ENCODE data around the gene RNF145. TPM values are rescaled to one million over a fixed set of nuclear protein-coding genes. Genes with fewer than 3 reads are reported as not detected.

The RNF145 gene
- total RNA-seq, 1 experiment from 2014 or later, result 13.7 TPM

GRCh38 chr5:159211729-159212174, 2.4 kb upstream of the RNF145 start:
- intact Hi-C loops (cut with micrococcal nuclease), result no loop called here
- CTCF ChIA-PET, result no interaction called here
- H3K27ac ChIP-seq (ENCODE audit: low read length), result no peak overlapping the region

GRCh38 chr5:159210846-159211245, 1.5 kb upstream of the RNF145 start:
- TF ChIP-seq EZH2 (IDR thresholded peaks at IDR 0.05; ENCODE audit: low read length, unreplicated experiment) (no peak), CTCF (conservative IDR thresholded peaks at IDR 0.05; ENCODE audit: low read depth, low read length) (no peak), EZH2phosphoT487 (IDR thresholded peaks at IDR 0.05; ENCODE audit: borderline replicate concordance, low read length) (no peak)
- Histone ChIP-seq H3F3A (ENCODE audit: low read length, unreplicated experiment) (no peaks in the 10 kb centered on the region), H4K20me1 (ENCODE audit: low read length) (peaks cover 10% of the 10 kb centered on the region; the same call in 1 of the 2 replicates), H3K4me2 (ENCODE audit: low read length) (peak overlapping the region; percentile 91), H3K9me2 (replicated peaks; ENCODE audit: low read length) (no peaks in the 10 kb centered on the region), H3K4me3 (ENCODE audit: low read length) (peak overlapping the region; percentile 69; the same call in 1 of the 2 replicates), H2AFZ (ENCODE audit: low read length) (no peak overlapping the region), H3K79me2 (ENCODE audit: low read length) (peaks cover 30% of the 10 kb centered on the region), H3K9ac (ENCODE audit: low read length) (no peak overlapping the region), H3K36me3 (ENCODE audit: low read depth, low read length) (no peaks in the 10 kb centered on the region), H3K27ac (ENCODE audit: low read length) (peak overlapping the region; percentile 84; the same call in 1 of the 2 replicates), H3K27me3 (ENCODE audit: low read length) (no peaks in the 10 kb centered on the region), H3K4me1 (ENCODE audit: insufficient read depth, low read length) (peaks cover 23% of the 10 kb centered on the region), H3K9me3 (ENCODE audit: low read length) (no peaks in the 10 kb centered on the region)
- DNase-seq (no peak), ATAC-seq (no peak)
- intact Hi-C loops (cut with micrococcal nuclease), result no loop called here
- no TSS peak for BruUV-seq (replicated peaks)
- ChIA-PET POLR2A (ENCODE audit: unreplicated experiment) (no interaction called here), CTCF (no interaction called here)

More at GRCh38 chr5:159211729-159212174, 2.4 kb upstream of the RNF145 start:
- Histone ChIP-seq H3K79me2 (ENCODE audit: low read length) (peaks cover 21% of the 10 kb centered on the region), H3K36me3 (ENCODE audit: low read depth, low read length) (no peaks in the 10 kb centered on the region), H3K4me2 (ENCODE audit: low read length) (no peak overlapping the region), H2AFZ (ENCODE audit: low read length) (no peak overlapping the region), H3K9me3 (ENCODE audit: low read length) (no peaks in the 10 kb centered on the region), H3K9me2 (replicated peaks; ENCODE audit: low read length) (no peaks in the 10 kb centered on the region), H3K27me3 (ENCODE audit: low read length) (no peaks in the 10 kb centered on the region), H3K4me1 (ENCODE audit: insufficient read depth, low read length) (peaks cover 16% of the 10 kb centered on the region), H3K4me3 (ENCODE audit: low read length) (no peak overlapping the region), H3F3A (ENCODE audit: low read length, unreplicated experiment) (no peaks in the 10 kb centered on the region), H4K20me1 (ENCODE audit: low read length) (0 out of 2 replicates have a peak, but pooled peaks cover 4% of the 10 kb centered on the region), H3K9ac (ENCODE audit: low read length) (no peak overlapping the region)
- POLR2A ChIA-PET (ENCODE audit: unreplicated experiment), result no interaction called here
- DNase-seq, result no peak
- ATAC-seq, result no peak
- TF ChIP-seq EZH2phosphoT487 (IDR thresholded peaks at IDR 0.05; ENCODE audit: borderline replicate concordance, low read length) (no peak), EZH2 (IDR thresholded peaks at IDR 0.05; ENCODE audit: low read length, unreplicated experiment) (no peak), CTCF (conservative IDR thresholded peaks at IDR 0.05; ENCODE audit: low read depth, low read length) (no peak)
- no TSS peak for BruUV-seq (replicated peaks)

DNA sequence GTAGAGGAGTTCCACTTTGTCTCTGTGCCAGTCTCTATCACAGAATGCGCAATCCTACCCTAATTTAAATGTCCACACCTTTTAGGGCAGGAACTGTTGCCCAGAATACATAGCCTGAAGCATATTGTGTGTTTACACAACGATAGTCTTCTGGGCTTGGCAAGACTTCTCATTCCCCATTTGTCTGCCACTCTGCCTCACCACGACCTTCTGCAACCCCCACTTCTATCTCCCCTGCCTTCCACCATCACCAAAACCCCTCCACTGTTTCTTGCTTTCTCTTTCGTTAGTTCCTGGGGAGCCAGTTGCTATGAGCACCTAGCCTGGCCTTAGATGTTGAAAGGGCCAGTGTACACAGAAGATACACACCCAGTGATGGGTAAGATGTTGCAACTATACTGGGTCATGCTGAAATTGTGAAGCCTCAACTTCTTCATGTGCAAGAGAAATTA, 883 bp upstream of the RNF145 start:
- Histone ChIP-seq H3K9ac (ENCODE audit: low read length) (peak overlapping the region; percentile 95), H3K27me3 (ENCODE audit: low read length) (no peaks in the 10 kb centered on the region), H2AFZ (ENCODE audit: low read length) (peak overlapping the region; percentile 76), H3K79me2 (ENCODE audit: low read length) (peaks cover 36% of the 10 kb centered on the region), H3K4me2 (ENCODE audit: low read length) (peak overlapping the region; percentile 91), H3F3A (ENCODE audit: low read length, unreplicated experiment) (no peaks in the 10 kb centered on the region), H3K27ac (ENCODE audit: low read length) (peak overlapping the region; percentile 84), H3K4me3 (ENCODE audit: low read length) (peak overlapping the region; percentile 69), H3K9me2 (replicated peaks; ENCODE audit: low read length) (no peaks in the 10 kb centered on the region), H4K20me1 (ENCODE audit: low read length) (peaks cover 16% of the 10 kb centered on the region), H3K9me3 (ENCODE audit: low read length) (no peaks in the 10 kb centered on the region), H3K4me1 (ENCODE audit: insufficient read depth, low read length) (peaks cover 29% of the 10 kb centered on the region), H3K36me3 (ENCODE audit: low read depth, low read length) (no peaks in the 10 kb centered on the region)
- intact Hi-C loops (cut with micrococcal nuclease), result no loop called here
- BruUV-seq (replicated peaks), result no TSS peak
- TF ChIP-seq EZH2 (IDR thresholded peaks at IDR 0.05; ENCODE audit: low read length, unreplicated experiment), result no peak
- ChIA-PET POLR2A (ENCODE audit: unreplicated experiment) (no interaction called here), CTCF (no interaction called here)
- DNase-seq (peak; percentile 56), ATAC-seq (no peak)

Measured in PC-3 (cell line).